ENCODE measurements around the gene RPS6KA1.

GRCh38 chr1:26541816-26542711, 12.5 kb downstream of the RPS6KA1 start:
- TF ChIP-seq CTCF (optimal IDR thresholded peaks at IDR 0.05 in 1 of 3, IDR thresholded peaks at IDR 0.05 in 1 of 3, conservative IDR thresholded peaks at IDR 0.05 in 1 of 3; ENCODE audit: extremely low read depth in 1 of 3, insufficient read depth in 2 of 3, low read length in 3 of 3) (peak in 1 of 3 experiments; percentile 23), EZH2 (IDR thresholded peaks at IDR 0.05; ENCODE audit: low read length) (no peak)
